WERI-Rb-1 (cell line): Measurements from ENCODE around the gene MAP2K7.

ENCODE experiments used
- DNase-seq: peaks from one replicate; pipeline ENCODE4 v3.0.0-alpha.2; 2020
- H3K27ac ChIP-seq: fragments of 250-450 bp; sonication (Bioruptor Pico); 2 replicates; pipeline ENCODE4 v1.5.1; 2020; ENCODE audit warnings: mild to moderate bottlenecking, moderate library complexity
- H3K27me3 ChIP-seq: fragments of 250-450 bp; sonication (Bioruptor Pico); 2 replicates; pipeline ENCODE4 v1.5.1; 2021; ENCODE audit warnings: mild to moderate bottlenecking, low read depth, moderate library complexity; ENCODE audit not compliant: insufficient read depth, severe bottlenecking
- H3K36me3 ChIP-seq: fragments of 250-450 bp; sonication (Bioruptor Pico); 2 replicates; pipeline ENCODE4 v1.5.1; 2020; ENCODE audit warnings: mild to moderate bottlenecking, moderate library complexity
- H3K4me3 ChIP-seq: 2 replicates; pipeline ENCODE4 v1.5.1; 2011; ENCODE audit warnings: low read depth, mild to moderate bottlenecking, control low read depth, low read length
- H3K9me3 ChIP-seq: fragments of 250-450 bp; sonication (Bioruptor Pico); 2 replicates; pipeline ENCODE4 v1.5.1; 2021; ENCODE audit warnings: mild to moderate bottlenecking, moderate library complexity; ENCODE audit not compliant: severe bottlenecking
- TF ChIP-seq, protein P1 (sequence below): IDR thresholded peaks from 2 replicates; pipeline ENCODE4 v1.5.1; 2011; ENCODE audit warnings: low read depth, mild to moderate bottlenecking, control low read depth, inconsistent platforms, low read length

Gene MAP2K7

DNA sequence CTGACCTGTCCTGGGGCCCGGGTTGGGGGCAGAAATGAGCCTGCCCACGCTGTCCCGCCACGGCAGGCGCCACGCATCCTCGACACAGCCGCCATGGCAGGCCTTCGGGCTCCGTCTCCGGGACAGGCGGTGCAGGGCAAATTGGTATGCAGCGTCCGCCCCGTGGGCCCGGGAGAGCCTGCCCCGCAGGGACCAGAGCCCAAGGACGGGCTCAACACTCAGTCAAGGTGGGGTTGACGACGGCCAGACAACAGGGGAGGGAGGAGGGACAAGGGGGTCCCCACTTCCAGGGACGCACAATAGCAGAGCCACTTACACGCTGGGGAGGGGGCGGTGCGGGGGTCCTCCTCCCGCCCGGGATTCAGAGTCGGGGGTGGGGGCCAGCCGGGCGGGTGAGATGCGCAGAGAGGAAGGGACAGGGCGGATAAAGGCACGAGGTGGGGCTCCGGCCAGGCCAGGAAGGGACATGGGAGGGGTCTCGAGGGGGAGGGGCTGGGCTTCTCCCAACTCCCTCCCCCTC, 21.0 kb downstream of the MAP2K7 start:
- no peaks in the 10 kb centered on the region for H3K27me3 ChIP-seq
- H3K27ac ChIP-seq = peak overlapping the region; percentile 92
- H3K36me3 ChIP-seq = peaks cover 34% of the 10 kb centered on the region
- TF ChIP-seq, protein P1, sequence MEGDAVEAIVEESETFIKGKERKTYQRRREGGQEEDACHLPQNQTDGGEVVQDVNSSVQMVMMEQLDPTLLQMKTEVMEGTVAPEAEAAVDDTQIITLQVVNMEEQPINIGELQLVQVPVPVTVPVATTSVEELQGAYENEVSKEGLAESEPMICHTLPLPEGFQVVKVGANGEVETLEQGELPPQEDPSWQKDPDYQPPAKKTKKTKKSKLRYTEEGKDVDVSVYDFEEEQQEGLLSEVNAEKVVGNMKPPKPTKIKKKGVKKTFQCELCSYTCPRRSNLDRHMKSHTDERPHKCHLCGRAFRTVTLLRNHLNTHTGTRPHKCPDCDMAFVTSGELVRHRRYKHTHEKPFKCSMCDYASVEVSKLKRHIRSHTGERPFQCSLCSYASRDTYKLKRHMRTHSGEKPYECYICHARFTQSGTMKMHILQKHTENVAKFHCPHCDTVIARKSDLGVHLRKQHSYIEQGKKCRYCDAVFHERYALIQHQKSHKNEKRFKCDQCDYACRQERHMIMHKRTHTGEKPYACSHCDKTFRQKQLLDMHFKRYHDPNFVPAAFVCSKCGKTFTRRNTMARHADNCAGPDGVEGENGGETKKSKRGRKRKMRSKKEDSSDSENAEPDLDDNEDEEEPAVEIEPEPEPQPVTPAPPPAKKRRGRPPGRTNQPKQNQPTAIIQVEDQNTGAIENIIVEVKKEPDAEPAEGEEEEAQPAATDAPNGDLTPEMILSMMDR = no peak
- DNase-seq = no peak
- peak overlapping the region; percentile 34 for H3K4me3 ChIP-seq
- no peaks in the 10 kb centered on the region for H3K9me3 ChIP-seq

DNA sequence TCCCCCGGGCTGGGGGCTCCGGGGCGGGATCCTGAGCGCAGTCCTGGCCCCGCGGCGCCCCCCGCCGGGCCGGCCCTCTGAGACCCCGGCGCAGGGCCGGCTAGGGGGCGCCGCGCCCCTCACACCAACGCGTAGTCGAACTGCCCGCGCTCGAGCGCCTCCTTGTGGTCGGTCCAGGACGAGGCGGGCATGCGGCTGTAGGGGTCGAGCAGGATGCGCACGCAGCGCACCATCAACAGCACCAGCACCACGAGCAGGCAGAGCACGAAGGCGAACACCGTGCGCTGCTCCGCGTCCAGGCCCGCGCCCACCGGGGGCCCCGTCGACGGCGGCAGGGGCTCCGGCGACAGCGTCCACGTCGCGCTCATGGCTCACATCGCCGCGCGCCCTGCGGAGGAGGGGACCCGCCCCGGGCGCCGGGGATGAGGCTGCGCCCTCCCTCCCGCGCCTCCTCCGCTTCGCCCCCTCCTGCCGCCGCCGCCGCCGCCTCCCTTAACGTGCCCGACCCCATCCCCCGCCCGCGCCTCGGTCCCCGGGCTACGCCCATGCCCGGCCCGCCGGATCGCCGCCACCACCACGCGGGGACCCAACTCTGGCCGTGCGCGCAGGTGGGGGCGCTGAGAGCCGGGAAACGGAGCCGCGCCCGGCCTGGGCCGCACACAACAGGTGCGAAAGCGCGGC, 21.6 kb downstream of the MAP2K7 start:
- H3K9me3 ChIP-seq = no peaks in the 10 kb centered on the region
- H3K27ac ChIP-seq = peak overlapping the region; percentile 92
- TF ChIP-seq, protein P1 = peak; percentile 96
- H3K36me3 ChIP-seq = peaks cover 35% of the 10 kb centered on the region
- no peaks in the 10 kb centered on the region for H3K27me3 ChIP-seq
- H3K4me3 ChIP-seq = peak overlapping the region; percentile 34
- DNase-seq = peak; percentile 86

DNA sequence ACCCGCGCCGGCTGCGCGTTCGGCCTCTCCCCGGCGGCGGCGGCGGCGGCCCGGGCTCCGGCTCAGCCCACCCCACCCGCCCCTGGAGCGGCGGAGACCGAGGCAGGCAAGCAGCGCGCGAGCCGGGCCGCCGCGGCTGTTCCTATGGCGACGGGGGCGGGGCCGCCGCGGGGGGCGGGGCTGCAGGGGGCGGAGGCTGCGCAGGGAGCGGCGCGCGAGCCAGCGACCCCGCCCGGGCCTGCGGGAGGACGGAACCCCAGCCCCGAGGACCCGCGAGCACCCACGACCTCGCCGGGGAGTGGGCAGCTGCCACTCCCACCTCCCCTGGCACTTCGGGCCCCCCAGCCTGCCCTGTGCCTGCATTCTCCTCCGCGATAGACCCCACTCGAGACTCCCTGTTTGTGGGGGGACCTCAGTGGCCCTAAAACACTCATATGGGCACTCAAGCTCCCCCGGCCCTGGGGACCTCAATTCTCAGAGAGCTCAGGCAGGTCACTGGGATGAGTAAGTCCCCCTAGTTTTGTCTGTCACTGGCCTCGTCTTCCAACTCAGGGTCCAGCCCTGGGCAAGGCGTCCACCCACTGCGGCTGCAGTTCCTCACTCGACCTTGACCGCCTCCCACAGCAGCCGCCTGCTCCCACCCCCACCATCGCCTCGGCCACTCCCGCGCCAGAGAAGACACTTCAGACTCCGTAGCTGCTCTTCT, 22.5 kb downstream of the MAP2K7 start, which contains the start of gene CTXN1:
CTXN1 (minus strand) TSS at position 115 of the 706 bp plus-strand sequence. CDS start 597 bp downstream, outside the sequence.
- Histone ChIP-seq H3K4me3 (peak within 1 kb of the TSS; percentile 53), H3K9me3 (no peaks in the 10 kb centered on the region), H3K36me3 (peaks cover 43% of the 10 kb centered on the region), H3K27me3 (no peaks in the 10 kb centered on the region), H3K27ac (peak within 1 kb of the TSS; percentile 92)
- TF ChIP-seq, protein P1 = 0 out of 2 replicates have a peak, but pooled peaks have one; percentile 17
- peak; percentile 77 for DNase-seq

- Histone ChIP-seq H3K36me3 (peaks cover 45% of the 10 kb centered on the region), H3K27ac (peak overlapping the region; percentile 79), H3K27me3 (no peaks in the 10 kb centered on the region), H3K9me3 (no peaks in the 10 kb centered on the region), H3K4me3 (peak overlapping the region; percentile 53; the same call in 1 of the 2 replicates)
- DNase-seq = peak; percentile 45
- TF ChIP-seq, protein P1 = no peak
Measured at GRCh38 chr19:7926727-7927604, 23.3 kb downstream of the MAP2K7 start.

- no peak for DNase-seq
- no peaks in the 10 kb centered on the region for H3K27me3 ChIP-seq
- H3K9me3 ChIP-seq = no peaks in the 10 kb centered on the region
- H3K4me3 ChIP-seq = no peak overlapping the region
- TF ChIP-seq, protein P1 = no peak
- H3K27ac ChIP-seq = peak overlapping the region; percentile 58
- peaks cover 45% of the 10 kb centered on the region for H3K36me3 ChIP-seq
Measured at GRCh38 chr19:7927605-7928333, 24.1 kb downstream of the MAP2K7 start.
